H1 (cell line): Measurements from ENCODE around the gene ARID3B. TPM values are rescaled to one million over a fixed set of nuclear protein-coding genes. Genes with fewer than 3 reads are reported as not detected.

Experiments used
- CHD1 ChIP-seq: IDR thresholded peaks from 2 replicates; pipeline ENCODE4 v1.6.1; 2012; ENCODE audit warnings: low read depth, low read length, improper control_type of control experiment
- CHD7 ChIP-seq: fragments of 300-600 bp; sonication (generic); IDR thresholded peaks from 2 replicates; pipeline ENCODE4 v1.7.1; 2012; ENCODE audit warnings: low read length, moderate library complexity, mild to moderate bottlenecking, inconsistent platforms; ENCODE audit not compliant: insufficient replicate concordance
- E2F6 ChIP-seq: IDR thresholded peaks from 2 replicates; pipeline ENCODE4 v1.6.1; 2012; ENCODE audit warnings: inconsistent platforms
- KDM1A ChIP-seq: fragments of 200-600, 300-600 bp; sonication (generic); IDR thresholded peaks from 2 replicates; pipeline ENCODE4 v1.7.1; 2016; ENCODE audit warnings: mild to moderate bottlenecking, low read length, borderline replicate concordance
- SAP30 ChIP-seq: fragments of 300-600 bp; sonication (generic); IDR thresholded peaks from 2 replicates; pipeline ENCODE4 v1.7.1; 2012; ENCODE audit warnings: low read length, moderate library complexity, mild to moderate bottlenecking, inconsistent platforms; ENCODE audit not compliant: insufficient read depth, insufficient replicate concordance
- SP4 ChIP-seq: IDR thresholded peaks from 2 replicates; pipeline ENCODE4 v1.6.1; 2012; ENCODE audit warnings: low read length, inconsistent platforms
- TAF7 ChIP-seq: optimal IDR thresholded peaks from 2 replicates; pipeline ENCODE3; 2011; ENCODE audit warnings: low read depth, mild to moderate bottlenecking, inconsistent platforms, low read length, moderate library complexity, borderline replicate concordance
- USF2 ChIP-seq: IDR thresholded peaks from 2 replicates; pipeline ENCODE4 v1.6.1; 2011; ENCODE audit warnings: low read length, improper control_type of control experiment
- polyA plus RNA-seq, 7 experiments: library from polyadenylated mRNA; depleted of rRNA in 3 of 7; stranded (reverse) in 5 of 7; unstranded in 2 of 7; fragments of >200 nt in 5 of 7; fragments of 200-250 nt in 2 of 7; gene quantifications; 1 replicate in 5 of 7; 2 replicates in 1 of 7; 4 replicates in 1 of 7; pipeline versions ENCODE4 v1.2.1 to v1.2.3, GENCODE V29; 2011 to 2013; ENCODE audit warnings: missing spikeins in 2 of 7, mixed read lengths in 2 of 7
- total RNA-seq: library from RNA; stranded (reverse); fragmentation: NEBNext Ultra II Directional; extraction: Animal tissue kit (Norgen Biotek cat#: 25700); gene quantifications from 2 replicates; pipeline ENCODE4 v1.2.1, GENCODE V29; 2021

The ARID3B gene
- total and polyA plus RNA-seq, 2 of the 8 experiments (the other 6 are each of a cell fraction or from before 2014, with no cell fraction given) = 81.0 to 115 TPM

- TF ChIP-seq CHD7 (no peak), CHD1 (no peak), SP4 (no peak), USF2 (no peak), E2F6 (no peak), KDM1A (no peak), TAF7 (no peak), SAP30 (no peak)
These were observed 759 bp upstream of the ARID3B start (continued) for GRCh38 chr15:74540161-74540760.
